Measurements from ENCODE around the gene MCCC1.

- TF ChIP-seq TOX (CRISPR knock-in tag; IDR thresholded peaks at IDR 0.05; ENCODE audit: borderline replicate concordance) (no peak), PPARA (CRISPR knock-in tag; IDR thresholded peaks at IDR 0.05; ENCODE audit: borderline replicate concordance) (no peak), CREB5 (CRISPR knock-in tag; IDR thresholded peaks at IDR 0.05; ENCODE audit: low read depth) (no peak)
These were observed 32.0 kb upstream of the MCCC1 start for GRCh38 chr3:183131186-183131725.

Measured in SK-N-SH treated with all-trans-retinoic acid at 6 μM for 48 hours (cell line).